ENCODE data around the gene TANGO2.

TANGO2 gene

DNA sequence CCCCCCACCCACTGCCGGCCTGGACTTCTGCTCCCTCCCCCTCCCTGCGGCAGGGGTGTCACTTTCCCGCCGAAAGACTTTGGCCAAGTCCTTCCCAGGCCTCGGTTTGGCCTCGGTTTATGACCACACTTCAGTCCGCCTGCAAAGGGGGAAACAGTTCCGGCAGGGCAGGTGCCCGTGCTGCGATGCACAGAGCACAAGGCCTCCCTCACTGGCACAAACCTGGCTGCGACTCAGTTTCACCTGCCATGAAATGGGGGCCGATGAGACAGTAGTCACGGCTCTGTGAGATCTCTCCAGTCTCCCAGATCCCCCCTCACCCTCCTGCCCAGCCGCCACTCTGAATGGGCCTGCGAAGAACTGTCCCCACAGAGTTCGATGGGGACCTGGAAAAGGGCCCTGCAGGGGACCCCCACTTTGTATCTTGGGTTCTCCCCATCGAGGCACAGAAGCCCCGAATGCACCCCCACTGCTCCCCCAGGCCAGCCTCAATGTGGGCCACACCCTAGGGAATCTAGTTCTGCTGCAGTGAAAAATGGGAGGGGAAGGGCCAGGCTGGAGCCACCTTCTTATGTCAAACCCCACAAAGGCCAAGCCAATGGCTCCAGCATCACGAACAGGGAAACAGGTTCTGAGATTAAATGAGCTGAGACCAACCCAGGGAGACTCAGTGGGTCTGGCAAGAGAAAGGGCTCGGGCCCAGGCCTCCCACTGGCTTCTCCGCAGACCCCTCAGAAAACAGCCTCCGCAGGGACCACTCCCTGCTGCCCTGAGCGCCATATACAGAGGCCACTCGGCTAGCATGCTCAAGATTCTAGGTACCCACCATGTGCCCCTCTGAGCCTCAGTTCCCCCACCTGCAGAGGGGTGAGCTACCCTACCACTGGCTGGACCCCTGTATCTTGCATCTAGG, 33.3 kb upstream of the TANGO2 start:
- H4K20me1 ChIP-seq (ENCODE audit: insufficient read depth, low read length) = peaks cover 15% of the 10 kb centered on the region; the same call in 1 of the 2 replicates
- DNase-seq = no peak
- H3K4me3 ChIP-seq (ENCODE audit: low read depth in 1 of 2, low read length in 2 of 2) = no peak overlapping the region
- H3K79me2 ChIP-seq (ENCODE audit: insufficient read depth, low read length) = no peaks in the 10 kb centered on the region
- no peaks in the 10 kb centered on the region for H3K27me3 ChIP-seq (ENCODE audit: insufficient read depth, low read length, poor library complexity)
- no peak overlapping the region for H3K4me2 ChIP-seq (ENCODE audit: insufficient read depth, low read length)
- no peaks in the 10 kb centered on the region for H3K36me3 ChIP-seq (ENCODE audit: insufficient read depth, low read length)
- H3K4me1 ChIP-seq (ENCODE audit: insufficient read depth, low read length) = no peaks in the 10 kb centered on the region
- ATAC-seq (ENCODE audit: insufficient read depth, low read depth) = no peak
- H3K27ac ChIP-seq (ENCODE audit: low read length) = no peak overlapping the region
- no peaks in the 10 kb centered on the region for H3K9me3 ChIP-seq (ENCODE audit: insufficient read depth, low read length, severe bottlenecking)
- no peak overlapping the region for H3K9ac ChIP-seq (ENCODE audit: low read depth, low read length)
- TF ChIP-seq, protein P1, sequence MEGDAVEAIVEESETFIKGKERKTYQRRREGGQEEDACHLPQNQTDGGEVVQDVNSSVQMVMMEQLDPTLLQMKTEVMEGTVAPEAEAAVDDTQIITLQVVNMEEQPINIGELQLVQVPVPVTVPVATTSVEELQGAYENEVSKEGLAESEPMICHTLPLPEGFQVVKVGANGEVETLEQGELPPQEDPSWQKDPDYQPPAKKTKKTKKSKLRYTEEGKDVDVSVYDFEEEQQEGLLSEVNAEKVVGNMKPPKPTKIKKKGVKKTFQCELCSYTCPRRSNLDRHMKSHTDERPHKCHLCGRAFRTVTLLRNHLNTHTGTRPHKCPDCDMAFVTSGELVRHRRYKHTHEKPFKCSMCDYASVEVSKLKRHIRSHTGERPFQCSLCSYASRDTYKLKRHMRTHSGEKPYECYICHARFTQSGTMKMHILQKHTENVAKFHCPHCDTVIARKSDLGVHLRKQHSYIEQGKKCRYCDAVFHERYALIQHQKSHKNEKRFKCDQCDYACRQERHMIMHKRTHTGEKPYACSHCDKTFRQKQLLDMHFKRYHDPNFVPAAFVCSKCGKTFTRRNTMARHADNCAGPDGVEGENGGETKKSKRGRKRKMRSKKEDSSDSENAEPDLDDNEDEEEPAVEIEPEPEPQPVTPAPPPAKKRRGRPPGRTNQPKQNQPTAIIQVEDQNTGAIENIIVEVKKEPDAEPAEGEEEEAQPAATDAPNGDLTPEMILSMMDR (IDR thresholded peaks at IDR 0.05; ENCODE audit: borderline replicate concordance, extremely low read depth, low read length, poor library complexity, severe bottlenecking) = no peak
- TF ChIP-seq EZH2 (IDR thresholded peaks at IDR 0.05; ENCODE audit: borderline replicate concordance, low read depth, low read length, severe bottlenecking) = no peak
- H2AFZ ChIP-seq (ENCODE audit: low read depth, low read length) = no peak overlapping the region

DNA sequence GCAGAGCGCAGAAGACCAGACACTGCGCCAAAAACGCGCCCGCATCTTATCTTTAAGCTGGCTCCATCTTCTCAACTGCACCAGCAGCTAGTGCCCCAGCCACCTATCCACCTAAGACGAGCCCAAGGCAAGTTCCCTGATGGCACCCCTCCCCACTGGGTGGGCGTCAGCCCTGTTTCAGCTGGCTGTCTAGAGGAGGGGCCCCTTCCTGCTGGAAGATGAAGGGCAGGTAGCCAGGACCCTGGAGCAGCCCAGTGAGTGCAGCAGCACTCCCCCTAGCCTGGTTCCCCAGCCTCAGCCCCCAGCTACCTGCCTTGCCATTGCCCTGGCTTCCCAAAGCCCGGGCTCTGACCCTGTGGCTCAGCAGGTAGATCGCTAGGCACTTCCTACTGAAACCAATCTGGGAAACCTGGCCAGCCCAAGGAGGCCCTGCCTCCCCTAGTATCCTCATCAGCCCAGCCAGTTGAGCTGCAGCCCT, 32.5 kb upstream of the TANGO2 start:
- no peak overlapping the region for H3K4me3 ChIP-seq (ENCODE audit: low read depth in 1 of 2, low read length in 2 of 2)
- no peaks in the 10 kb centered on the region for H3K9me3 ChIP-seq (ENCODE audit: insufficient read depth, low read length, severe bottlenecking)
- H3K79me2 ChIP-seq (ENCODE audit: insufficient read depth, low read length) = no peaks in the 10 kb centered on the region
- no peaks in the 10 kb centered on the region for H3K36me3 ChIP-seq (ENCODE audit: insufficient read depth, low read length)
- TF ChIP-seq, protein P1 (IDR thresholded peaks at IDR 0.05; ENCODE audit: borderline replicate concordance, extremely low read depth, low read length, poor library complexity, severe bottlenecking) = no peak
- no peak for TF ChIP-seq EZH2 (IDR thresholded peaks at IDR 0.05; ENCODE audit: borderline replicate concordance, low read depth, low read length, severe bottlenecking)
- DNase-seq (no peak), ATAC-seq (ENCODE audit: insufficient read depth, low read depth) (no peak)
- no peak overlapping the region for H2AFZ ChIP-seq (ENCODE audit: low read depth, low read length)
- H3K27me3 ChIP-seq (ENCODE audit: insufficient read depth, low read length, poor library complexity) = no peaks in the 10 kb centered on the region
- no peaks in the 10 kb centered on the region for H3K4me1 ChIP-seq (ENCODE audit: insufficient read depth, low read length)
- no peak overlapping the region for H3K27ac ChIP-seq (ENCODE audit: low read length)
- H3K4me2 ChIP-seq (ENCODE audit: insufficient read depth, low read length) = no peak overlapping the region
- peaks cover 13% of the 10 kb centered on the region; the same call in 1 of the 2 replicates for H4K20me1 ChIP-seq (ENCODE audit: insufficient read depth, low read length)
- H3K9ac ChIP-seq (ENCODE audit: low read depth, low read length) = no peak overlapping the region

DNA sequence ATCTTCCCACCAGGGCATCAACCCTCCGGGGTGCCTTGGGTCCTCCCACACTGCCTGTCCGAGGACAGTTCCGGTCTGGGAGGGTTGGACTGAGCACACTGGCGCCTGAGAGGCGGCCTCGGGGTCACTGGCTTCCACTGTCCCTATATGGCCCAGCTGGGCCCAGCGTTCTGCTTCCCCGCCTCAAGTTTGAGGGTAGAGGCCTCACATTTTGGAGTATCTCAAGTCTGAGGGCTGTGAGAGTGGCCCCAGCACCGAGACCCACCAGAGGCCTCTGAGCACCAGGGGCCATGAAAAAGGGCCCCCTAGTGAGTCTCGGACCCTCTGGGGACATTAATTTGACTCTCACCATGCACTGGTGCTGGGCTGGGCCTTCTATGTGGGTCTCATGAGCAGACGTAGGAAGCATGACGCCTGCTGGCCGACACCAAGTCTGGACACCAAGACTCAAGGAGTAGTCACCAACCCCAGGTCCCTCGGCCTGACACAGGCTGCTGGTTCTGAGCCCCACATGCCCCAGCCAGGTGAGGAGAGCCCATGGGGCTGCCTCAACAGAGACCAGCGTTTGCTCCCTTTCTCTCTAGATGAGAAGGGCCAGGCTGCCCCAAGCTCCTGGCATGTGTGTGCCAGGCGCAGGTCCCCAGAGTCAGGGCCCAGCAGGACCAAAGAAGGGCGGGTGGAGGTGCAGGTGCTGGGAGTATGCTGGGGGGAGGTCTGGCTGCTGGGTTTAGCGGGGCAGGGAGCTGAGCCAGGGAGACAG, 31.8 kb upstream of the TANGO2 start:
- no peak overlapping the region for H3K27ac ChIP-seq (ENCODE audit: low read length)
- no peaks in the 10 kb centered on the region for H3K4me1 ChIP-seq (ENCODE audit: insufficient read depth, low read length)
- no peak overlapping the region for H3K4me3 ChIP-seq (ENCODE audit: low read depth in 1 of 2, low read length in 2 of 2)
- H2AFZ ChIP-seq (ENCODE audit: low read depth, low read length) = no peak overlapping the region
- TF ChIP-seq, protein P1 (IDR thresholded peaks at IDR 0.05; ENCODE audit: borderline replicate concordance, extremely low read depth, low read length, poor library complexity, severe bottlenecking) = no peak
- no peak for TF ChIP-seq EZH2 (IDR thresholded peaks at IDR 0.05; ENCODE audit: borderline replicate concordance, low read depth, low read length, severe bottlenecking)
- H3K4me2 ChIP-seq (ENCODE audit: insufficient read depth, low read length) = no peak overlapping the region
- no peak overlapping the region for H3K9ac ChIP-seq (ENCODE audit: low read depth, low read length)
- H3K79me2 ChIP-seq (ENCODE audit: insufficient read depth, low read length) = no peaks in the 10 kb centered on the region
- H3K27me3 ChIP-seq (ENCODE audit: insufficient read depth, low read length, poor library complexity) = no peaks in the 10 kb centered on the region
- DNase-seq = no peak
- H4K20me1 ChIP-seq (ENCODE audit: insufficient read depth, low read length) = peaks cover 13% of the 10 kb centered on the region; the same call in 1 of the 2 replicates
- no peaks in the 10 kb centered on the region for H3K9me3 ChIP-seq (ENCODE audit: insufficient read depth, low read length, severe bottlenecking)
- ATAC-seq (ENCODE audit: insufficient read depth, low read depth) = no peak
- H3K36me3 ChIP-seq (ENCODE audit: insufficient read depth, low read length) = no peaks in the 10 kb centered on the region
